Keratinocyte (primary cell): Measurements from ENCODE around the gene VRK3. TPM values are rescaled to one million over a fixed set of nuclear protein-coding genes. Genes with fewer than 3 reads are reported as not detected.

Source experiments
- DNase-seq: peaks from one replicate; pipeline ENCODE4 v3.0.0-alpha.2; 2011; ENCODE audit warnings: low read depth, missing footprints, low spot score
- FAIRE-seq: peaks from 2 replicates; lab custom pipeline; 2011; peaks lifted over from hg19 to GRCh38; lab: Jason Lieb, UNC
- H2AFZ ChIP-seq: 2 replicates; pipeline ENCODE4 v1.6.0; 2012; ENCODE audit warnings: low read length, control low read depth, inconsistent platforms; ENCODE audit not compliant: control insufficient read depth
- H3K27ac ChIP-seq: 2 replicates; pipeline ENCODE4 v1.5.1; 2011; ENCODE audit warnings: low read length; ENCODE audit not compliant: control insufficient read depth, insufficient read depth
- H3K27me3 ChIP-seq: 3 replicates; pipeline ENCODE4 v1.6.0; 2011; ENCODE audit warnings: low read length; ENCODE audit not compliant: control insufficient read depth, insufficient read depth; ENCODE audit errors: extremely low read depth
- H3K36me3 ChIP-seq, 2 experiments: 2 replicates in 1 of 2; 3 replicates in 1 of 2; pipeline ENCODE4 v1.5.1; 2011; ENCODE audit warnings: low read length in 2 of 2, mild to moderate bottlenecking in 1 of 2; ENCODE audit not compliant: control insufficient read depth in 2 of 2, insufficient read depth in 2 of 2; ENCODE audit errors: extremely low read depth in 1 of 2
- H3K4me1 ChIP-seq: 3 replicates; pipeline ENCODE4 v1.5.1; 2011; ENCODE audit warnings: low read length; ENCODE audit not compliant: control insufficient read depth, insufficient read depth; ENCODE audit errors: extremely low read depth
- H3K4me2 ChIP-seq: 3 replicates; pipeline ENCODE4 v1.6.0; 2011; ENCODE audit warnings: low read depth, low read length; ENCODE audit not compliant: control insufficient read depth, insufficient read depth; ENCODE audit errors: extremely low read depth
- H3K4me3 ChIP-seq, 3 experiments: fragments of 200-600 bp in 1 of 3; sonication (generic) in 1 of 3; 2 replicates in 2 of 3; 3 replicates in 1 of 3; pipeline ENCODE4 v1.5.1; 2011 to 2016; ENCODE audit warnings: low read length in 3 of 3, mild to moderate bottlenecking in 3 of 3, control low read depth in 2 of 3, inconsistent platforms in 1 of 3, low read depth in 1 of 3, mixed read lengths in 1 of 3, mixed run types in 1 of 3, moderate library complexity in 1 of 3; ENCODE audit not compliant: control insufficient read depth in 2 of 3, insufficient read depth in 2 of 3; ENCODE audit errors: extremely low read depth in 1 of 3
- H3K79me2 ChIP-seq: 2 replicates; pipeline ENCODE4 v1.6.0; 2012; ENCODE audit warnings: low read length; ENCODE audit not compliant: control insufficient read depth, insufficient read depth
- H3K9ac ChIP-seq: 3 replicates; pipeline ENCODE4 v1.6.0; 2011; ENCODE audit warnings: low read length; ENCODE audit not compliant: control insufficient read depth, insufficient read depth; ENCODE audit errors: extremely low read depth
- H3K9me1 ChIP-seq: 3 replicates; pipeline ENCODE4 v1.6.0; 2011; ENCODE audit warnings: low read length; ENCODE audit not compliant: control insufficient read depth, insufficient read depth; ENCODE audit errors: extremely low read depth
- H3K9me3 ChIP-seq: 2 replicates; pipeline ENCODE4 v1.5.1; 2012; ENCODE audit warnings: low read depth, low read length; ENCODE audit not compliant: control insufficient read depth
- H4K20me1 ChIP-seq: 3 replicates; pipeline ENCODE4 v1.6.0; 2011; ENCODE audit warnings: low read length; ENCODE audit not compliant: control insufficient read depth, insufficient read depth; ENCODE audit errors: extremely low read depth
- CTCF ChIP-seq, 3 experiments: IDR thresholded peaks in 1 of 3; conservative IDR thresholded peaks in 1 of 3; optimal IDR thresholded peaks in 1 of 3; 2 replicates in 2 of 3; 3 replicates in 1 of 3; pipeline versions ENCODE3 to v1.5.1; 2011; ENCODE audit warnings: low read length in 3 of 3, mild to moderate bottlenecking in 3 of 3, moderate library complexity in 2 of 3, control low read depth in 1 of 3, inconsistent platforms in 1 of 3; ENCODE audit not compliant: insufficient read depth in 2 of 3; ENCODE audit errors: extremely low read depth in 1 of 3
- EZH2 ChIP-seq: IDR thresholded peaks from one replicate; pipeline ENCODE4 v1.6.1; 2012; ENCODE audit warnings: inconsistent platforms, mild to moderate bottlenecking, low read length, moderate library complexity
- dilution Hi-C: fragments of 300-500 bp; cut with MboI; formaldehyde crosslinking; loops from one replicate; pipeline ENCODE4 v1.7.0; 2020; ENCODE audit warnings: low sequenced_read_pairs; ENCODE audit not compliant: extremely low pct_ligation_motif_present
- polyA plus RNA-seq, 5 experiments: library from polyadenylated mRNA; depleted of rRNA in 3 of 5; stranded (reverse) in 3 of 5; stranded (forward) in 1 of 5; unstranded in 1 of 5; fragments of >200 nt; gene quantifications; 1 replicate in 1 of 5; 2 replicates in 3 of 5; 3 replicates in 1 of 5; pipeline versions ENCODE4 v1.2.1 to v1.2.3, GENCODE V29; 2011 to 2012; ENCODE audit warnings: missing spikeins in 2 of 5, low read depth in 1 of 5, low replicate concordance in 1 of 5

VRK3 gene
- polyA plus RNA-seq, 1 donor (not counting 4 experiments of a cell fraction or from before 2014, with no cell fraction given): 15.6 TPM

- no peak overlapping the region for H3K9ac ChIP-seq
- no peaks in the 10 kb centered on the region for H3K9me1 ChIP-seq
- FAIRE-seq (no peak), DNase-seq (no peak)
- no peak overlapping the region for H3K4me3 ChIP-seq
- TF ChIP-seq EZH2: no peak
- TF ChIP-seq CTCF (optimal IDR thresholded peaks at IDR 0.05 in 1 of 3, IDR thresholded peaks at IDR 0.05 in 1 of 3, conservative IDR thresholded peaks at IDR 0.05 in 1 of 3; ENCODE audit: extremely low read depth in 1 of 3, insufficient read depth in 2 of 3, low read length in 3 of 3): no peak
- H3K36me3 ChIP-seq: peaks cover 8 to 22% of the 10 kb centered on the region in 2 experiments
- no peaks in the 10 kb centered on the region for H3K9me3 ChIP-seq
- H3K4me2 ChIP-seq: no peak overlapping the region
- no peak overlapping the region for H2AFZ ChIP-seq
- peaks cover 14% of the 10 kb centered on the region for H4K20me1 ChIP-seq
- H3K4me1 ChIP-seq: no peaks in the 10 kb centered on the region
- no peaks in the 10 kb centered on the region for H3K27me3 ChIP-seq
- H3K79me2 ChIP-seq: no peaks in the 10 kb centered on the region
- H3K27ac ChIP-seq: no peak overlapping the region
- dilution Hi-C loops: no loop called here
These were observed 36.7 kb downstream of the VRK3 start for GRCh38 chr19:49988433-49988832.

- no peaks in the 10 kb centered on the region for H3K27me3 ChIP-seq
- no peaks in the 10 kb centered on the region for H3K79me2 ChIP-seq
- no peak overlapping the region for H3K4me2 ChIP-seq
- peaks cover 14% of the 10 kb centered on the region for H4K20me1 ChIP-seq
- no peak overlapping the region for H3K4me3 ChIP-seq
- H3K9me1 ChIP-seq: no peaks in the 10 kb centered on the region
- no peak overlapping the region for H3K9ac ChIP-seq
- no peak for TF ChIP-seq CTCF (optimal IDR thresholded peaks at IDR 0.05 in 1 of 3, IDR thresholded peaks at IDR 0.05 in 1 of 3, conservative IDR thresholded peaks at IDR 0.05 in 1 of 3; ENCODE audit: extremely low read depth in 1 of 3, insufficient read depth in 2 of 3, low read length in 3 of 3)
- no peak for TF ChIP-seq EZH2
- no peak for FAIRE-seq
- no peak overlapping the region for H3K27ac ChIP-seq
- dilution Hi-C loops: no loop called here
- no peaks in the 10 kb centered on the region for H3K9me3 ChIP-seq
- DNase-seq: no peak
- no peaks in the 10 kb centered on the region for H3K4me1 ChIP-seq
- peaks cover 8 to 22% of the 10 kb centered on the region in 2 experiments for H3K36me3 ChIP-seq
- no peak overlapping the region for H2AFZ ChIP-seq
These were observed 37.2 kb downstream of the VRK3 start for GRCh38 chr19:49988007-49988406.
